HUDEP-2 (cell line): Measurements from ENCODE around the gene NAP1L5.

Experiments
- DNase-seq, 76 experiments: peaks; one replicate each; lab custom pipeline; 2025; ENCODE audit not compliant: unreplicated experiment in 76 of 76; lab: John Stamatoyannopoulos, UW

Gene NAP1L5

DNA sequence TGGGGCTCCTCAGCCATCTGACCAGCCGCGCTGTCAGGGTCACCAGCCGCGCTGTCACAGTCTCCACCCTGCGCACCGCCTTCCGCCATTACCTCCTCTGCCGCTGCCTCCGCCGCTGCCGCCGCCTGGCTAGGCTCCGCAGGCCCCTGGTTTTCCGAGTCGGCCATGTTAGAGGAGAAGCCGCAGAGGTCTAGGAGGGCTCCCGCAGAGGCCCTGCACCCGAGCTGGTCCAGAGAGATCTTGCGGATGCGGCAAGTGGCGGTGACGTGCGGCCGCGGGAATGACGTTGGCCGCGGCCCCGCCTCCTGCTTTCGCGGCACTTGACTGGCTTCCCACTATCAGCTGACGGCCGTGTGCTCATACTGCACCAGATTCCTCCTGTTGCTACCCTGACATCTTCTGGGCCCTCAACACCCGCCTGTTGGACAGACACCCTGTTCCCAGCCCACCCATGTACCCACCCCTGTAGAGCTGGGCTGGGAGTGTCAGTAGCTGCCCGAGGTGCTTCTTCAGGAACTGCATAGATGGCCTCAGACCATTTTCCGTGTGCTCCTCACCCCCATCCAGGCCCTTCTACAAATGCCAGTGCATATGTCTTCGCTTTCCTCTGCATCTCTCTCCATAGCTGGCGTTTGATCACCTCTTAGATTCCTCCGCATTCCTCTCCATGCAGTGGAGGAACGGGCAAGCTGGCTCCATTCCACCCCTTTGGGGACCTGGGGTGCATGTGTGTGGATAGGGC lies at the start of gene NAP1L5:
NAP1L5 (minus strand) TSS at position 242 of the 742 bp plus-strand sequence; CDS start at position 167, 75 bp downstream.
- DNase-seq = peak in 57 of 76 experiments; percentile 1 to 50 (median 16)

DNA sequence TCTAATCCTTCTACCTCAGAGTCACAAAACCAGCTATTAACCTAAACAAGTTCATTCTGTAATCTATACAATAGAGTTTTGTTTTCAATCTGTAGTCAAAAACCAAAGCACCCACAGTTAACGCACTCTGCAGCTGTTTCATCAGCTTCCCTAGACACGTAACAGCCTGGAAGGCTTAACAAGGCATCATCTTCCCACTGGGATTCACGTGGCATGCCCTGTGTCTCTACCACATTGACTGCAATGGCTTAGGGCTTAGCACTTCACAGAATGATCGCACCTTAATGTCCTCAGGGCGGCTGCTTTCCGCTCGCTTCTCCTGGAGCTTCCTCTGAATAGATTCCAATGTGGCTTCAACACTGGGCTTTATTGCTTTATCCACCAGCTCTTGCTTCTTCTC lies 49.7 kb upstream of the NAP1L5 start:
- DNase-seq = no peak

GRCh38 chr4:88746206-88746605 lies 48.6 kb upstream of the NAP1L5 start:
- DNase-seq = no peak

DNA sequence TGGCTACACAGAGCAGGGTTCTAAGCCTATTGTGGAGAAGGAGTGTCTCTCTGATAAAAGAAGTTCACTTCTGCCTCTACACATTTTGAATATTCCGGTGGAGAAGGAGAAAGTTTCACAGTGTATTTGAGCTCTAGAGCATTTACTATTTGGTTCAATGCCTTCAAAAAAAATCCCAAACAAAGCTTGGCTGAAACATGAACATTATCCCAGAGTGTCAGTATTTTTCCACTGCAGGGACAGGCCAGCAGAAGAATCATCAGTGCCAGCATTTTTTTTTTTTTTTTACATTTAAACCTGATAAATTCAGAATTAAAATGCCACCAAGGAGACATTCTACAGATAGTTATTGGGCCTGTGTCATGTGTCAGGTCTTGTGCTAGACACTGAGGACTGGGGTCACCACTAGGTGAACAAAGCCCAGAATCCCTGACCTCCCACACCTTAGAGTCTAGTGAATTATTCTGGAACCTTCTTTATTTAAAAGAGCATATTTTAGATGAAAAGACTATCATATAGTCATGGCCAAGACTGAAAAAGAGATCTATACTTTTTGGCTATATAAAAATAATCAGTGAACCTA lies 48.0 kb upstream of the NAP1L5 start:
- DNase-seq = no peak

GRCh38 chr4:88745175-88745574 lies 47.5 kb upstream of the NAP1L5 start:
- no peak for DNase-seq

DNA sequence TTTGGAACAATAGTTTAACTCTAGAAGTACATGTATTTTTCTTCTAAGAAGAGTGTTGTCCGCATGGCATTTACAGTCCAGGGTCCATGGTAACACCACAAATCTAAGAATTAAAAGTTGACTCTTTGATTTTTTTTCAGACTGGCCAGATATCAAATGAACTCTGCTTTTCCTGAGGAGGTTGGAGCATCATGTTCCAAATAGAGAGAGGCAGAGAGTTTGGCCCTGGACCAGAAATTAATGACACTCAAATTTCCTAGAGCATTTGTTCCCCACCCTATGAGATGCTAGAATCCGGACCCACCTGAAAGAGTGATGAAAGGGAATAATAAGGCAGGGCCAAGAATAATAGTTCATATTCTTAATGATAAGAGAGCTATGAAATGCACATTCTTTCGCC lies 47.0 kb upstream of the NAP1L5 start:
- no peak for DNase-seq

DNA sequence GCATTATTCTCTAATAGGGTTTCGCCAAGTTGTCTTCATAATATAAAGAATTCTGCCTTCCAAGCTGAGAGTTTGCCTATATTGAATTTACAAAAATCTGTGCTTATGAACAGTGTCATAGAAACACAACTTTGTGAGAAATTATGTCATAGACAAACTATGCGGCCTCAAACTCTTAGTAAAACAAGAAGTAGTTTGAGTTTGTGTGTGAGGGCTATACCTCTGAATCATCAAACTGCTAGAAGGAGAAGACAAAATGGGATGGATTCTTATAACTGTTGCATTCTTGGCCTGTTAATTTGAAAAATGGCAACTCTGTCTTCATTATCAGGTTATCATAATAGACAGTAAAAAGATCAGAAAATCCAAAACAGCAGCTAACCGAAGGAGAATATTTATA lies 46.1 kb upstream of the NAP1L5 start:
- DNase-seq = no peak

- no peak for DNase-seq
These were observed 44.9 kb upstream of the NAP1L5 start for GRCh38 chr4:88742561-88742960.

DNA sequence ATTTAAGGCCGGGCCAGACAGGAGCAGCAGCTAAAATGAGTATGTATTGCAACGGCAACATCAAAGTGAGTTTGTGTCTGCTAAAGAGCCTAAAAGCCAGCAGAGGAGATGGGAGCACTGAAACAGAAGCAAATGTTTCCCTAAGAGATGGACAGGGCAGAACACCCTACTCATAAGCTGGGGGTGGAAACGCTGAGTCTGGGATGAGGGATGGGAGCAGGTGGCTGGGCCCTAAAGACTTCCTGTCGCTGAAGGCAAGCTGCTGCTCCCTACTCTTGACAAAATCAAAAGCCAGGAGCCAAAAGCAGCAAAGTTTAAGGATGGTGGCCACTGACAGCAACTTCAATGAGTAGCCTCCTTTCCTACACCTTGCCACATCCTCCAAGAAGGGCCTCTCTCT lies 40.6 kb upstream of the NAP1L5 start:
- no peak for DNase-seq

GRCh38 chr4:88737307-88737941 lies 39.8 kb upstream of the NAP1L5 start:
- DNase-seq = no peak

DNA sequence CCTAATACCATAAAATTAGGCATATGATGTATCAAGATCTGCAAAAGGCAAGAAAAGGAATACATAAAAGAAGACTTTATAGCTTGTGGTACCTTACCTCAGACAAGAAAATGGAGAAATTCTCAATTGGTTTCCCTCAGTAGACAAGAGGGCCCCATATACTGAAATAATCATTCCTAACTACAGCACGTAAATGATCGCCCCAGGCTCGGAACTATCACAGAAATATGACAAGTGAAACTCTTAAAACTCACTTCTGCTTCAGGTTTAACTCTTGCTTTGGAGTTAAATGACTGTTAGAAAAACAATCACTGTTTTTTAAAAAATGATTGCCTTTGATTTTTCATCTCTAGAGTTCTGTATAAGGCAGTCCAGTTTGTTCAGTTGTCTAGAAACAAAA lies 38.6 kb upstream of the NAP1L5 start:
- DNase-seq = no peak

GRCh38 chr4:88735564-88735963 lies 37.9 kb upstream of the NAP1L5 start:
- no peak for DNase-seq

DNA sequence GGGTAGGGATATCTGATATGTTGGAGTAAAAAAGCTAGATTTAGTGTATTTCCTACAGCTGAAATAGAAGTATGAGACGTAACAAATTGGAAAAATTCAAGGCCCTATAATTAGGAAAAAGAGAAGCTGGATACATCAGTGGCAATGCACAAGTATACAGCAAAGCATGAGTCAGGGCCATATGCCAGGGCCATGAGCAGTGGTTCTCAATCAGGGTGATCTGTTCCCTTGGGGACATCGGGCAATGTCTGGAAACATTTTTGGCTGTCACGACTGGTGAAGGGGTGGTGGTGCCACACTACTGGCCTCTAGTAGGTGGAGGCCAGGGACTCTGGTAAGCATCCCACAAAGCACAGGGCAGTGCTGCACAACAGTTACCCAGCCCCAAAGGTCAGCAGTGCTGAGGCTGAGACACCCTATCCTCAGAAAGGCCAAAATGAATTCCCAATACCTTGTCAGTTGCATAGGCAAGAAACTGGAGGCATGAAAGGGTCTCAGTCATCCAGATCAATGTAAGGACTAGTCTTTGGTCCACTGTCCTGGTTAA lies 36.8 kb upstream of the NAP1L5 start:
- no peak for DNase-seq

DNA sequence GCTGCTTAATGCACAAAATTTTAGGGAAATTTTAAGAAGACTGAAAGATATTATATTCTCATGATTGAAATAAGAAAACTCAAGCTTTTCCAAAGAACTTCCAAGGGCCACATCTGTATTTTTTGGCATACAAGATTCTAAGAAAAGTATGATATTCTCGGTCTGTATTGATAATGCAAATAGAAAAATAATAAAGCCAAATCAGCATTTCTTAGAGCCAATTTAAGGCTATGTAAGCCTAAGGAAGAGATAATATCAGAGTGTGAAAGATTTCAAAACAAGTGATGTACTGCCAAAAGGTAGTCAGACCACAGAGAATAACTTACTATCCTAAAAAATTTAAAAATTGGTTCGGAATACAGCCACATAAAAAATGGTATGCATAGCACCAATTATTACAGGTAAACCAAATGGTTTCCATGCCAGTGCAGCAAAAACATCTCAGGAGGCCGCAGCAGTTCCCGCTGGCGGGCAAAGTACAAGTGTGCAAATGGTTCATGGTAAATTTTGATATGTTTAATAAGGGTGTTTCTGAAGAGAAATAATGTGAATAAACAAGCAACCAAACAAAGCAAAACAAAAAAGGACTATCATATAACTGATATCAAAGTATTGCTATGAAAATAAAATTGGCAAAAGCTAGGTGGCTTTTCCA lies 35.2 kb upstream of the NAP1L5 start:
- no peak for DNase-seq

DNA sequence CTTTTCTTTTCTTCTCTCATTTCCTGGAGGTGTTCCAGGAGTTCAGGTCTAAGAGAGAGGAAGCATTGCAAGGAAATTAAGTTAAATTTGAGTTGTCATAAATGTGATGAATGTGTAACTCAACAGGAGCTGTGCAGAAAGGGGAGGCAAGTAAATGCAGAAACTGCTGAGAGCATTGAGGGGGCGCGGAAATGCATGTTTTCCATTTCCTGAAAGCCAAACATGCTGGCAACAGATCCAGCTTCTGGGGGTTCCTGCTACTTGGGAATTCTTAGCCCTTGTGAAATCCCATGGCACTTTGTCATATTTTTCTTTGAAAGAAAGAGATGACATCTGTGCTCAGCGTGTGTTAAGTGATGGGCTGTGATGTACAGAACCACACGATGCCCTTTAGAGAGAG lies 33.8 kb upstream of the NAP1L5 start:
- no peak for DNase-seq

GRCh38 chr4:88730811-88731210 lies 33.2 kb upstream of the NAP1L5 start:
- no peak for DNase-seq

GRCh38 chr4:88729146-88729760 lies 31.6 kb upstream of the NAP1L5 start:
- no peak for DNase-seq

DNA sequence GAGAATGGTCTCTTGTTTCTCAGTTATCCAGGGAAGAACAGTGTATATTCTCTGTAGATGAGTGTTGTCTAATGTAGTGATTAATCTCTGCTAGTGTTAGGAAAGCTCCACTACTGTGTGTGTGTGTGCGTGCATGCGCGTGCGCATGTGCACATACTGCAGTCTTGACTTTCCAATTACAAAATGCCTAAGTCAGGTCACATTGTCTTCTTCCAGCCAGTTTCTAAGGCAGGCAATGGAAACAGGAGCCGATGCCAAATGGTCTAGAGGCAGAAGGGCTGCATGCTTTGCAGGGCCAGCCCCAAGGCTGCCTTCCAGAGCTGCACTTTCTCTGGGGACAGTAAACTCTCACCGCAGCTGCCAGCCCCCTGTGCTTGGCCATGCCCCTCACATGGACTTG lies 30.5 kb upstream of the NAP1L5 start:
- DNase-seq = no peak

DNA sequence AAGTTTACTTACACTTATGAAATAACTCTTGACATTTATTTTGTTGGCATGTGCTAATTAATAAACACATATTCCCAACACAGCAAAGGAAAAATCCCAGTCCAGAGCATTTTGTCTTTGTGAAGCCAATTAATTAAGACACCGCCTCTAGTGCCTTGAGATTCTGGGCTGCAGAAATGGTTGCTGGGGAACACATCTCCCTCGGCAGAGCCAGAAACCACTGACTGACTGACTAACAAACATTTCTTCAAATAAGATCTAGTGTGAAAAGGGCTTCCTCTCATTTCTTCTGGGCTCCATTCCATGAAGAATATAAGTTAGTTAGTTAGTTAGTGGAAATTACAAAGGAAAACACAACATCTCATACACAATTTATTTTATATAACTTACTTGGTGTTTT lies 28.4 kb upstream of the NAP1L5 start:
- no peak for DNase-seq

DNA sequence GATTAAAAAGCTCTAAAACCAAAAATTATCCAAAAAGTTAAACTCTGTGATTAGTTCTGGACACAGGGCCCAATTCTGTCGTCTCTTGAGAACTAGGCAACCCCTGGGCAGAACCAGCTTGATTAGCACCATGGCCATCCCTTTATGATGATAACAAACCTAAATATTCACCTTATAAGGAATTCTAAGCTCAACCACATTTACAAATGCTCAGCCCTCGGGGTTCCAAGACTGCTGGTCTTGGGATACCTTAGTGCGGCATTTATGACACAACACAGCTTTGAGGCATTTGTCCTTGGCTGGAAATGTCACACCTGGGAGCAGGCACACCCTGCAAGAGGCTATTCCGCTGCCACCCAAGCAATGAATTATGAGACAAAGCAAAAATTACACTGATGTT lies 27.5 kb upstream of the NAP1L5 start:
- no peak for DNase-seq

GRCh38 chr4:88724406-88724805 lies 26.8 kb upstream of the NAP1L5 start:
- DNase-seq = no peak
